ENCODE measurements around the gene NEUROG1. TPM values are rescaled to one million over a fixed set of nuclear protein-coding genes. Genes with fewer than 3 reads are reported as not detected.

NEUROG1 gene
- polyA plus RNA-seq, 1 experiment = not detected

DNA sequence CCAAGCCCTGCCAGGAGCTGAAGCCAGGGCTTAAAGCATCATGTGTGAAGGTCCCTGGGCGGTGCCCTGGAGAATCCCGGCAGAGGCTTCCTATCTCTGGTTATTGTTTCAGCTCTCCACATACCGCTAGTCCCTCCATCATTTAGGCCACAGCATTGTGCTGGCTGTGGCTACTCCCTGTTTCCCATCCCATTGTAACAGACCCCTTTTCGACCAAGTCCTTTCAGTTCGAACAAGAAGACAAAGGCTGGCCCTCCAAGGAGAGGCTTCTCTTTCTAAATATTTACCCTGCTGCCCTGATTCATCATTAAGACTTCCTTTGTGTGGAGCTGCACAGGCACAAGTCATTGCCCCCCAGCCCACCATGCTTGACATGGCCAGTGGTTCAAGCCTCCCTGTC is 41.6 kb downstream of the NEUROG1 start:
- CTCF ChIA-PET = interaction anchor here (0.6 to 2.1 kb wide), 6 partner anchors 19 to 336 kb away, joined by 4 to 11 read pairs (median 6); no protein-coding TSS in a partner anchor

DNA sequence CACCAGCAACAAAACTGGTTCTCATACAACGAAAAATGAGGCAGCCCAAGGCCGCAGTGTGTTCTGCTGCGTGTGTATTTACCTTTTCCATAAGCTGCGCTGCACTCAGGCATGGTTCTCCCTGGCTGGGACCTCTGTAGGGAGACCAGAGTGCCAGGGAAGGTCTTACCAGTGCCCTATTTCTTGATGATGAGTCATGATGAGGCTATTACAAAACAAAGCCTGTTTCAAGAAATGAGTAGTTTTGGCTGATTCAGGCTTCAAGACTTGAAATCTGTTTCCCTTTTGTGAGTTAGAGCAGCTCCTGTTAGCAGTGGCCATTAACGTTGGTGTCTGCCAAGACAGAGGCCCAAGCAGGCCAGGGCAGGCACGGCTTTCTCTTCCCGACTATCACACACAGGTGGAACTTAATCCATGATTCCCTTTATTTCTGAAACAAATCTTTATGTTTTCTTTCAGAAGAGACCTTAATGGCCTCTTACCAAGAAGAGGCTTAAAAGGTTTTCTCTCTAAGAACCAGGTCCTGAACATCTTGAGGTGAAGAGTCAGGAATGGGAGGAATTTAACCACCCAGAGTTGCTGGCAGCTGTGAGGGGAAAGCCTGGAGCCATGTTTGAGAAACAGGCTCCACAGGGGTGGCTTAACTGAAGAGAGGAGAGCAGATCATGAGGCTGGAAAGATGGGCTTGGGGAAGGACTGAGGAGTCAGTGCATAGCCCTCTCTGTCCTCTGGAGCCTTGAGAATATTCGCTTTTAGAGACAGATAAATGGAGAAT is 42.2 kb downstream of the NEUROG1 start:
- ChIA-PET POLR2A (no interaction called here), CTCF (interaction anchor here (0.6 to 2.1 kb wide), 7 partner anchors 20 to 337 kb away, joined by 3 to 12 read pairs (median 7); no protein-coding TSS in a partner anchor)
- peak; percentile 57 for DNase-seq (ENCODE audit: low read depth, low spot score)
- Histone ChIP-seq H3K9me3 (ENCODE audit: control insufficient read depth, insufficient read depth, low read length) (peaks cover 20% of the 10 kb centered on the region), H3K27ac (ENCODE audit: low read depth, low read length) (peak overlapping the region; percentile 88), H3K27me3 (ENCODE audit: control insufficient read depth, insufficient read depth, low read length) (peaks cover 11% of the 10 kb centered on the region), H3K4me3 (ENCODE audit: low read depth, low read length) (no peak overlapping the region)
- TF ChIP-seq CTCF (IDR thresholded peaks at IDR 0.05; ENCODE audit: low read depth, low read length) = no peak

More for the DNA sequence above, 41.6 kb downstream of the NEUROG1 start:
- Histone ChIP-seq H3K27me3 (ENCODE audit: control insufficient read depth, insufficient read depth, low read length) (peaks cover 14% of the 10 kb centered on the region), H3K4me3 (ENCODE audit: low read depth, low read length) (no peak overlapping the region), H3K27ac (ENCODE audit: low read depth, low read length) (peak overlapping the region; percentile 88), H3K9me3 (ENCODE audit: control insufficient read depth, insufficient read depth, low read length) (peaks cover 20% of the 10 kb centered on the region)
- POLR2A ChIA-PET = no interaction called here
- DNase-seq (ENCODE audit: low read depth, low spot score) = no peak
- TF ChIP-seq CTCF (IDR thresholded peaks at IDR 0.05; ENCODE audit: low read depth, low read length) = no peak

DNA sequence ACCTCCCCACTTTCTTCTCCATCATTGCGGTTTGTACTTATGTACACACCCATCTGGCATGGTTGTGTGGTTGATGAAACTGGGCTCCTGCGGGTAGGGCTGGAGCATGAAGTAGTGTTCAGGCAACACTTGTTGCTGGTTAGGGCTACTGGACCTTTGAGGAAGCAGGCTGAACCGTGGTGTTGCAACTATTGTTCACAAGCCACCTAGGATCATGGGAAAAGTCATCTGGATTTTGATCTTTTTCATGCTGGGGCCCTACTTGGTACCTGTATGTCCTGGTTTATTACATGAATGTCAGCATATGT is 43.5 kb downstream of the NEUROG1 start:
- Histone ChIP-seq H3K27me3 (ENCODE audit: control insufficient read depth, insufficient read depth, low read length) (peaks cover 11% of the 10 kb centered on the region), H3K9me3 (ENCODE audit: control insufficient read depth, insufficient read depth, low read length) (peaks cover 20% of the 10 kb centered on the region), H3K27ac (ENCODE audit: low read depth, low read length) (no peak overlapping the region), H3K4me3 (ENCODE audit: low read depth, low read length) (no peak overlapping the region)
- CTCF ChIA-PET = interaction anchor here (0.9 to 2.8 kb wide), 3 partner anchors 26 to 74 kb away, joined by 3 to 12 read pairs (median 11); no protein-coding TSS in a partner anchor
- TF ChIP-seq CTCF (IDR thresholded peaks at IDR 0.05; ENCODE audit: low read depth, low read length) = no peak
- no peak for DNase-seq (ENCODE audit: low read depth, low spot score)
- POLR2A ChIA-PET = no interaction called here

DNA sequence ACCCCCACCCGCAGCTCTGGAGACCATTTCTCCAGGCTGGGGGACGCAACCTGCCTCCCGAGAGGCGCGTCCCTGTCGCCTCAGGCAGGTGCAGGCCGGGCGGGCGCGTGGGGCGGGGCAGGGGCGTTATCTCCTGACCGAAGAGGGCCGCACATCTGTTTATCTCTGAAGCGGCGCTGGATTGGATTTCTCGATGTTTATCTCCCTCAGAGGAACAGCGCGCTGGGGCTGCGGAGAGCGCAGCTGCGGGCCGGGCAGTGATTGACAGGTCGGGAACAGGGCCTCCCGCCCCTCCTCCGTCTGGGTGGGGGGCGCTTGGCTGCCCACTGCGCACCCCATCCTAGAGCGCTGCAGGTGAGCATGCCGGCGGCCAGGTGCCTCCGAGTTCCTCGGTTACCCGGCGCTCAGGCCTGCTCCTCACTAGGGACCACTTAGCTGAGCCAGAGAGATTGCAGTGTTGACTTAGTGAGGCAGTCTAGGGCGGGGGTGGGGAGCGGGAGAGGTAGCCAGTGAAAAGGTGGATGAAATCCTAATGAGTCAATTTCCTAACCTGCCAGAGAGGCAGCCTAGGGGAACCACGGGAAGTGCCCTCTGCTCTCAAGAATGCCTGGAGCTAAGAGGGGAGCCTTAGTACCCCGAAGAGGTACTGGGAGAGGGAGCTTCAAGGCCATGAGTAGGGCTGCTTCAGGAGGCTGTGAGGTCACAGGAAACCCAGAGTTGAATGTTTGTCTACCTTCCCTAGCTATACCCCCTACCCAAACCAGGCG is 44.0 kb downstream of the NEUROG1 start:
- CTCF ChIA-PET = interaction anchor here (0.9 to 2.8 kb wide), 4 partner anchors 26 to 74 kb away, joined by 3 to 12 read pairs (median 8); no protein-coding TSS in a partner anchor

More for the DNA sequence above, 44.0 kb downstream of the NEUROG1 start:
- no peak for TF ChIP-seq CTCF (IDR thresholded peaks at IDR 0.05; ENCODE audit: low read depth, low read length)
- H3K27me3 ChIP-seq (ENCODE audit: control insufficient read depth, insufficient read depth, low read length) = peaks cover 15% of the 10 kb centered on the region
- H3K27ac ChIP-seq (ENCODE audit: low read depth, low read length) = no peak overlapping the region
- no peak overlapping the region for H3K4me3 ChIP-seq (ENCODE audit: low read depth, low read length)
- POLR2A ChIA-PET = no interaction called here
- DNase-seq (ENCODE audit: low read depth, low spot score) = no peak
- H3K9me3 ChIP-seq (ENCODE audit: control insufficient read depth, insufficient read depth, low read length) = peaks cover 20% of the 10 kb centered on the region
